ENCODE data around the gene SLK. TPM values are rescaled to one million over a fixed set of nuclear protein-coding genes. Genes with fewer than 3 reads are reported as not detected.

Gene SLK
- total RNA-seq, 1 experiment from 2014 or later = 71.9 TPM

DNA sequence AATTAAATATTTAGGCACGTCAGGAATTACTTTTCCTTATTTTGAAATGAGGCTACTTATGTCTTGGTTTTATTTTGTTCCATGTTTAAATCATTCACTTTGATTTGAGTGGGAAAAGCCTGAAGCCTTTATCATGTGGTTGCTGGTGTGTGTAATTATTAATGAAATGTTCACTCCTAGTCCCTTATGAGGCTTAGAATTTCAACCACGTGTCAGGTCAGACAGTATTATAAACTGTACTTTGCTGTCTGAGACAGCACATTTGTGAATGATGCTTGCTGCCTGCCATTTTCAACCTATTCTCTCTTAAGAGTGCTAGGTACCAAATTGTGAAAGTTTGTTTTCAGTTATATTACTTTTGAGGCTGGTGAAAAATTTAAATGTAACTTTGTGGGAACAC is 59.8 kb downstream of the SLK start:
- POLR2A ChIA-PET = interaction anchor here (0.7 to 1.8 kb wide), 7 partner anchors 12 to 174 kb away, joined by 3 to 9 read pairs (median 4); partner anchors contain the start of gene SFR1
- intact Hi-C loops (cut with micrococcal nuclease) = loop anchor here (5.0 kb wide), 1 partner anchor 181 kb away; no protein-coding TSS in a partner anchor
- Mint-ChIP-seq H3K4me1 (ENCODE audit: insufficient read depth, unreplicated experiment) (no peaks in the 10 kb centered on the region), H3K27me3 (ENCODE audit: insufficient read depth, unreplicated experiment) (no peaks in the 10 kb centered on the region), H3K9me3 (ENCODE audit: unreplicated experiment) (no peaks in the 10 kb centered on the region), H3K27ac (ENCODE audit: low read depth, unreplicated experiment) (no peak overlapping the region), H3K4me3 (ENCODE audit: unreplicated experiment) (no peak overlapping the region), H3K36me3 (ENCODE audit: insufficient read depth, unreplicated experiment) (peaks cover 93% of the 10 kb centered on the region)
- DNase-seq (ENCODE audit: unreplicated experiment) = no peak
- CTCF ChIA-PET = interaction anchor here (1.4 kb wide), 1 partner anchor 139 kb away, joined by 8 read pairs; no protein-coding TSS in a partner anchor
- no peak for TF ChIP-seq CTCF (IDR thresholded peaks at IDR 0.05; ENCODE audit: unreplicated experiment)
- BruUV-seq (replicated peaks) = no TSS peak

GRCh38 chr10:104028146-104028545 is 61.2 kb downstream of the SLK start:
- H3K4me1 Mint-ChIP-seq (ENCODE audit: insufficient read depth, unreplicated experiment) = no peaks in the 10 kb centered on the region
- intact Hi-C loops (cut with micrococcal nuclease) = loop anchor here (5.0 kb wide), 1 partner anchor 179 kb away; no protein-coding TSS in a partner anchor
- H3K27ac Mint-ChIP-seq (ENCODE audit: low read depth, unreplicated experiment) = peak overlapping the region; percentile 75
- BruUV-seq (replicated peaks) = no TSS peak
- H3K36me3 Mint-ChIP-seq (ENCODE audit: insufficient read depth, unreplicated experiment) = peaks cover 93% of the 10 kb centered on the region
- CTCF ChIA-PET = interaction anchor here (0.6 to 2.1 kb wide), 15 partner anchors 10 to 618 kb away, joined by 3 to 7 read pairs (median 3); no protein-coding TSS in a partner anchor
- peak; percentile 20 for TF ChIP-seq CTCF (IDR thresholded peaks at IDR 0.05; ENCODE audit: unreplicated experiment)
- POLR2A ChIA-PET = interaction anchor here (0.7 to 4.9 kb wide), 9 partner anchors 10 to 182 kb away, joined by 3 to 53 read pairs (median 4); partner anchors contain the start of gene SFR1
- no peaks in the 10 kb centered on the region for H3K27me3 Mint-ChIP-seq (ENCODE audit: insufficient read depth, unreplicated experiment)
- no peak overlapping the region for H3K4me3 Mint-ChIP-seq (ENCODE audit: unreplicated experiment)
- no peaks in the 10 kb centered on the region for H3K9me3 Mint-ChIP-seq (ENCODE audit: unreplicated experiment)
- peak; percentile 20 for DNase-seq (ENCODE audit: unreplicated experiment)

- BruUV-seq (replicated peaks) = no TSS peak
- ChIA-PET CTCF (interaction anchor here (0.6 to 2.1 kb wide), 21 partner anchors 9 to 619 kb away, joined by 3 to 7 read pairs (median 3); partner anchors contain the start of gene SFR1), POLR2A (interaction anchor here (0.5 to 4.9 kb wide), 13 partner anchors 9 to 181 kb away, joined by 3 to 53 read pairs (median 4); partner anchors contain the start of genes COL17A1 and SFR1)
- no peak for TF ChIP-seq CTCF (IDR thresholded peaks at IDR 0.05; ENCODE audit: unreplicated experiment)
- Mint-ChIP-seq H3K4me3 (ENCODE audit: unreplicated experiment) (no peak overlapping the region), H3K4me1 (ENCODE audit: insufficient read depth, unreplicated experiment) (no peaks in the 10 kb centered on the region), H3K27ac (ENCODE audit: low read depth, unreplicated experiment) (peak overlapping the region; percentile 75), H3K36me3 (ENCODE audit: insufficient read depth, unreplicated experiment) (peaks cover 94% of the 10 kb centered on the region), H3K9me3 (ENCODE audit: unreplicated experiment) (no peaks in the 10 kb centered on the region), H3K27me3 (ENCODE audit: insufficient read depth, unreplicated experiment) (no peaks in the 10 kb centered on the region)
- no peak for DNase-seq (ENCODE audit: unreplicated experiment)
- intact Hi-C loops (cut with micrococcal nuclease) = loop anchor here (5.0 kb wide), 1 partner anchor 178 kb away; no protein-coding TSS in a partner anchor
Observed at GRCh38 chr10:104028823-104029520, 62.0 kb downstream of the SLK start.

- intact Hi-C loops (cut with micrococcal nuclease) = loop anchor here (5.0 kb wide), 1 partner anchor 178 kb away; no protein-coding TSS in a partner anchor
- DNase-seq (ENCODE audit: unreplicated experiment) = no peak
Observed at GRCh38 chr10:104029521-104029860, 62.6 kb downstream of the SLK start.

More at GRCh38 chr10:104029521-104029860, 62.6 kb downstream of the SLK start:
- no peaks in the 10 kb centered on the region for H3K4me1 Mint-ChIP-seq (ENCODE audit: insufficient read depth, unreplicated experiment)
- ChIA-PET CTCF (interaction anchor here (0.6 to 2.1 kb wide), 13 partner anchors 9 to 322 kb away, joined by 3 to 6 read pairs (median 3); partner anchors contain the start of gene SFR1), POLR2A (interaction anchor here (0.8 to 4.9 kb wide), 7 partner anchors 9 to 140 kb away, joined by 3 to 53 read pairs (median 6); partner anchors contain the start of genes COL17A1 and SFR1)
- no TSS peak for BruUV-seq (replicated peaks)
- H3K27ac Mint-ChIP-seq (ENCODE audit: low read depth, unreplicated experiment) = no peak overlapping the region
- H3K4me3 Mint-ChIP-seq (ENCODE audit: unreplicated experiment) = no peak overlapping the region
- no peaks in the 10 kb centered on the region for H3K27me3 Mint-ChIP-seq (ENCODE audit: insufficient read depth, unreplicated experiment)
- peaks cover 94% of the 10 kb centered on the region for H3K36me3 Mint-ChIP-seq (ENCODE audit: insufficient read depth, unreplicated experiment)
- TF ChIP-seq CTCF (IDR thresholded peaks at IDR 0.05; ENCODE audit: unreplicated experiment) = no peak
- no peaks in the 10 kb centered on the region for H3K9me3 Mint-ChIP-seq (ENCODE audit: unreplicated experiment)

Data from MCF 10A (cell line).